HG03558 (cell line): ENCODE measurements around the gene PPP1R14B.

Experiments used
- ATAC-seq: cut with Tn5 transposase; IDR thresholded peaks from one replicate; pipeline ENCODE4 v1.9.1; 2021; ENCODE audit warnings: moderate number of reproducible peaks; ENCODE audit not compliant: unreplicated experiment; ENCODE audit errors: extremely low read depth

Gene PPP1R14B

GRCh38 chr11:64283092-64283491, 36.3 kb upstream of the PPP1R14B start:
- ATAC-seq, result no peak

GRCh38 chr11:64281957-64282770, 35.4 kb upstream of the PPP1R14B start:
- no peak for ATAC-seq

- no peak for ATAC-seq
Measured at GRCh38 chr11:64278576-64279190, 31.9 kb upstream of the PPP1R14B start.

- no peak for ATAC-seq
Measured at GRCh38 chr11:64276653-64277431, 30.1 kb upstream of the PPP1R14B start.

DNA sequence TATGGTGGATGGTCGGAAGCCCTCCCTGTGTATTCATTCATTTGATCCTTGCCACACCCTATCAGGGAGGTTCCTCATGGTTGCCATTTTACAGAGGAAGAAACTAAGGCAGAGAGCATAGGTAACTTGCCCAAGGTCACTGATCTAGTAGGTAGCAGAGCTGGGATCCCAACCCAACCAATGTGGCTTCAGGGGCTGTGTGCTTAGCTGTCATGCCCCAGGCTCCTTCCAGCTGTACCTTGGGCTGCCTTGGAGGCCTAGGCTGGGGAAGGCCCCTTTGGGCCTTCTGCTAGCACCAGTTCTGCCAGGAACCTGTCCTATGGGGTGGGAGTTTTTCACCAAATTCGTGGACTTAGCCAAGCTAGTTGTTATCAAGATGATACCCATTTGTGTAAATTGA, 29.1 kb upstream of the PPP1R14B start:
- ATAC-seq, result no peak

- ATAC-seq, result no peak
Measured at GRCh38 chr11:64275031-64275800, 28.5 kb upstream of the PPP1R14B start.

DNA sequence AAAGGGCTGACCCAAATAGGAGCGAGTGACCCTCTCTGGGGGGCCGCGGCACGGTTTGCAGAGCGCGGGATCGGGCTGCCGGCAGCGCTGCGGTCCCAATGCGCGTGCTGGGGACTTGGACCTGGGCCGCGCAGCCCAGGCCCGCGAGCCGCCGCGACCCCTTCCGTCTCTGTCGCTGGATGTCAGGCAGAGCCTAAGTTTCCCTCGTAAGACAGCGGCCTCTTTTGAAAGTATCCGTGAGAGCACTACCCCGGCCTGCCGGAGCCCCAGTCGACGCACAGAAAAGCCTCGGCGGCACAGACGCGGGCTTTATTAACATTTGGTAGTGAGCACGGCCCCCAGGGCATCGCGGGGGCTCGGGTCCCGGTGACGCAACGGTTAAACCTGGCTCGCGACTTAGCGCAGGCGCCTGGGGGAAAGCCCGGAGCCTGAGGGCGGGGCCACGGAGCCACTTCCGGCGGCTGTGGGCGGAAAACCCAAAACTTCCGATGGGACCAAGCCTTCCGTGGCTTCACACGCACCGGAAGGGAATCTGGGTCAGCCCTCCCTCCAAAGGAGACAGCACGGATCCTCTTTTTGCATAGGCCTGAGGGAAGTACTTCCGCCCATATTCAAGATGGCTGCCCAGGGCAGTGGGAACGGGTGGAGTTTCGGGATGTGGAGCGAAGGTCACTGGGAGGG, 22.9 kb upstream of the PPP1R14B start:
- ATAC-seq, result peak; percentile 34

GRCh38 chr11:64268893-64269539, 22.3 kb upstream of the PPP1R14B start:
- ATAC-seq, result peak; percentile 9

GRCh38 chr11:64268025-64268892, 21.5 kb upstream of the PPP1R14B start:
- ATAC-seq, result no peak

GRCh38 chr11:64267207-64267945, 20.6 kb upstream of the PPP1R14B start:
- ATAC-seq, result no peak

DNA sequence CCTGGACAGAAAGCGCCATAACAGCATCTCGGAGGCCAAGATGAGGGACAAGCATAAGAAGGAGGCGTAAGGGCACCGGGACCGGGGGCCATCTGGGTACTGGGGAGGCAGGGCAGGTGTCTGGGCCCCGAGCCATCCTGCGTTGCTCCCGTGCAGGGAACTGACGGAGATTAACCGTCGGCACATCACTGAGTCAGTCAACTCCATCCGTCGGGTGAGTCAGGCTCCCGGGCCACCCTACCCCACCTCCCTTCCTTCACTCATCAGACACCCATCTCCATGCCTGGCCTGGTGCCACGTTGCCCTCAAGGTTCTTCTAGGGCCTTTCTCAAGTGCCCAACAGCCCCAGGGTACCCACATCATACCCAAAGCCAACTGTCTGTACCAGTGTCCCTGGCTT, 19.6 kb upstream of the PPP1R14B start:
- no peak for ATAC-seq

GRCh38 chr11:64265176-64266160, 18.7 kb upstream of the PPP1R14B start:
- ATAC-seq, result no peak

DNA sequence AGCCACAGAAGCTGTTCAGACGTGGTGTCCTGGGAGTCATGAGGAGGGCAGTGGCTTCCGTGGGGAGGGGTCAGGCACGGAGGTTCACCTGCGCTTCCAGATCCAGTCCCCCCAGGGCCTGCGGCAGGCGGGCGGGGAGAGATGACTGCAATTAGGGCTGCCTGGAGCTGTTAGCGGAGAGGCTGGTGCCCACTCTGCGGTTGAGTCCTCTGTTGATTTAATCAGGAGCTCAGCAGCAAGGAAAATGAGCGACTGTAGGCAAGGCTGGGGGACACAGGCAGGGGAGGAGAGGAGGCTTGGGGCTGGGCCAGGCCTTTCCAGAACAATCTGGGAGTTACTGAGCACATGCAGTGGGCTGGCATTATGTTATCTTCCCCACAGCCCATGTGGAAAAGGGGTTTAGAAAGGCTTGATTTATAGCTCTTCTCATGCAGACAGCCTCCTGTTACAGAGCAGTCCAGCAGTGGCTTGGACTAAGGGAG, 17.7 kb upstream of the PPP1R14B start:
- ATAC-seq, result no peak

DNA sequence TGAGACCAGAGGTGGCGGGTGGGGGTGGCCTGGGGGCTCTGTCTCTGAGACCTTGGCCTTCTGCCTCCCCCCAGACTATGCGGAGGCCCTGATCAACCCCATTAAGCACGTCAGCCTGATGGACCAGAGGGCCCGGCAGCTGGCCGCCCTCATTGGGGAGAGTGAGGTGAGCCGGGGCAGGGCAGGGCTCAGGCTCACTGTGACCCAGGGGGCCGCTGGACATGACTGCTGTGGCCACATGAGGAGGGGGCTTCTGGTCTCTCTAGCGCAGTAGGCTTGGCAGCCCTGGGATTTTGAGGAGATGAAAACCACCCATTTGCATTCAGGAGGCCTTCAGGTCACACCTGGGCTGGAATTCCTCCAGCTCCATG, 17.2 kb upstream of the PPP1R14B start:
- ATAC-seq, result no peak

- ATAC-seq, result no peak
Measured at GRCh38 chr11:64263021-64263946, 16.5 kb upstream of the PPP1R14B start.
